ENCODE data around the gene TEX2. TPM values are rescaled to one million over a fixed set of nuclear protein-coding genes. Genes with fewer than 3 reads are reported as not detected.
A peak's percentile ranks its signal among the peaks of the same experiment; 100 is the strongest.

Gene TEX2
- total and polyA plus RNA-seq, 3 experiments from 2014 or later: 6.5 to 22.0 (median 21.9) TPM

DNA sequence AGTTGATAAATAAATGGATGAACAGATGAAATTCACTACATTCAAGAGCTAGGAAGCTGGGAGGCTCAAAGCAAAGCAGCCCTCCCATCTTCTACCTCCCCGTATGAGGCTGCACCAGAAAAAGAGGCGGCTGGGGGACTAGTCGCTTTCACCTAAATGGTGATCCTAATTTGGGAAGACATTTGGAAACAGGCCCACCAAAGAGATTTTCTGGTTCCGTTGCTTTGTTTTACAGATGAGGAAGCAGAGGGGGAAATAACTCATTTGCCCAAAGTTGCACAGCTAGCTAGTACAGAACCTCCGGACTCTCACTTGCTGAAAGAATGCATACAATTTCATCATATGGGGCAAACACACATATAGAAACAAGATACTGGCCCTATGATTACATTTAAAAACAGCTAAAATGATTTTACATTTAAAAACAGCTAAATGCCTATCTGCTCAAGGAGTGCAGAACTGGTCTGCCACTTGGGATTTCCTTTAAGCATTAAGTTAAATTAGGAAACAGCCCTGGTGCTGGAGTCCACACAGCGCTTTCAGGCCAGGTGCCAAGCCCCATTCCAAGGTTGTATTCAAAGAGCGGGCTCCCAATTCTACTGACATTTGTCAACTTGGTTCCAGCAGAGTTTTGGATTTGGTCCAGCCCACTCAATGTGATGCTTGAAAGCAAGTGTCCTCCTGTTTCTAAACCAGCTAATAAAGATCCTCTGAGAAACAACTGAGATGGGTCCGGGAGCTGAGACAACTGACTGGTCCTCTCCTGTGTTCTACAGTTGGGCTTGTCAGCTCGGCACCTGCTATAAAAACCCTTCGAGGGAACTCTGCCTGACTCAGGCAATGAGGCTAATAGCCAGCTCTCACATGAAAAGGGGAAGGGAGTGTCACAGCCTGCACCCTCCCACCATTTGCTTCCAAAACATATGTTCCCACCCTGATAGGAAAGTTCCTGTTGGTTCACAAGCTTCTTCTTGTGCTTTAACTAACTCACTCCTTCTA, 144.8 kb downstream of the TEX2 start:
- H3K36me3 ChIP-seq (ENCODE audit: insufficient read depth, low read length): no peaks in the 10 kb centered on the region
- Mint-ChIP-seq H3K27ac (peak overlapping the region in 6 of 8 donors; percentile 4 to 68 (median 48)), H3K9me3 (no peaks in the 10 kb centered on the region), H3K4me3 (peak overlapping the region in 2 of 7 donors; percentile 32 to 70), H3K4me1 (peaks cover 62 to 82% (median 79%) of the 10 kb centered on the region in 3 donors), H3K36me3 (peaks cover 0 to 34% (median 15%) of the 10 kb centered on the region in 3 donors), H3K27me3 (no peaks in the 10 kb centered on the region)
- H3K9me3 ChIP-seq (ENCODE audit: low read length): no peaks in the 10 kb centered on the region
- H3K27me3 ChIP-seq (ENCODE audit: insufficient read depth, low read length, poor library complexity, severe bottlenecking): no peaks in the 10 kb centered on the region
- no peak overlapping the region for H3K4me3 ChIP-seq (ENCODE audit: low read length)
- ChIA-PET CTCF (interaction anchor here (1.1 to 1.9 kb wide), 2 partner anchors 15 to 89 kb away, joined by 3 to 7 read pairs; no protein-coding TSS in a partner anchor), POLR2A (no interaction called here)
- H3K4me1 ChIP-seq (ENCODE audit: insufficient read depth, low read length): peaks cover 53% of the 10 kb centered on the region
- DNase-seq: no peak
- no peak overlapping the region for H3K27ac ChIP-seq (ENCODE audit: low read depth, low read length)

DNA sequence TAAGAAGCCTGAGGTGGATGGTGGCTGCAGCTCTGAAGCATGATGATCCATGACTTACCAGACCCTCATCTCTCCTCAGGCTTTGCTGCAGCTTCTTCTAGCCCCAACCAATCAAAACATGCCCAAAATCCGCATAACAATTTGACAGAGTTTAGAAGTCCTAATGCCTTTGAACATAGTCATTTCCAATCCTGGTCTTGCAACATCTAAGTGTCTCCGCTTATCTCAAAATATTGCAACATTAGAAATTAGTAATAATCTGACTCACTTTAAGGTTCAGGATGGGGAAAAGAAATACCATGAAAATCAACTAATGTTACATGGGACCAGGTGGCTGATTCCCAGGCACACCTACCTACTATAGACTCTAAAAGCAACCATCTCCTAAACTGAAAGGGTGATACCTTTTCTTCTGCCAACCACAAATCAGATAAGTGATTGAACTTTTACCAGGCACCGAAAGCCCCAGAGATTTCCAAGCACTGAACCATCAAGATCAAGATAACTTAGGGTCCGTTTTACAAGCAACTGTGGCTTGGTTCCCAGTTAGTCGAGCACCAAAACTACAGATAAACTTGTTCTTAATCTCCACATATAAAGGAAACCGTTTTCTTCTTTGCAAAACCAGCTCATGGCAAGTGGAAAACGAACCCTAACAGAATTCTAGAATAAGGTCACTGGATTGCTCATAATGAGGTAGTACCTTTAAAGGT, 147.1 kb downstream of the TEX2 start:
- DNase-seq: no peak
- Histone ChIP-seq H3K4me3 (ENCODE audit: low read length) (no peak overlapping the region), H3K9me3 (ENCODE audit: low read length) (no peaks in the 10 kb centered on the region), H3K4me1 (ENCODE audit: insufficient read depth, low read length) (peaks cover 54% of the 10 kb centered on the region), H3K27ac (ENCODE audit: low read depth, low read length) (no peak overlapping the region), H3K27me3 (ENCODE audit: insufficient read depth, low read length, poor library complexity, severe bottlenecking) (no peaks in the 10 kb centered on the region), H3K36me3 (ENCODE audit: insufficient read depth, low read length) (no peaks in the 10 kb centered on the region)
- CTCF ChIA-PET: interaction anchor here (1.3 to 1.7 kb wide), 2 partner anchors 18 to 87 kb away, joined by 5 to 6 read pairs; no protein-coding TSS in a partner anchor
- Mint-ChIP-seq H3K27me3 (no peaks in the 10 kb centered on the region), H3K36me3 (peaks cover 0 to 36% (median 12%) of the 10 kb centered on the region in 3 donors), H3K4me1 (peaks cover 58 to 85% (median 71%) of the 10 kb centered on the region in 3 donors), H3K27ac (peak overlapping the region in 7 of 8 donors; percentile 11 to 81 (median 51)), H3K4me3 (peak overlapping the region in 6 of 7 donors; percentile 2 to 58 (median 35)), H3K9me3 (no peaks in the 10 kb centered on the region)
- POLR2A ChIA-PET: interaction anchor here (0.6 kb wide), 1 partner anchor 122 kb away, joined by 6 read pairs; no protein-coding TSS in a partner anchor

DNA sequence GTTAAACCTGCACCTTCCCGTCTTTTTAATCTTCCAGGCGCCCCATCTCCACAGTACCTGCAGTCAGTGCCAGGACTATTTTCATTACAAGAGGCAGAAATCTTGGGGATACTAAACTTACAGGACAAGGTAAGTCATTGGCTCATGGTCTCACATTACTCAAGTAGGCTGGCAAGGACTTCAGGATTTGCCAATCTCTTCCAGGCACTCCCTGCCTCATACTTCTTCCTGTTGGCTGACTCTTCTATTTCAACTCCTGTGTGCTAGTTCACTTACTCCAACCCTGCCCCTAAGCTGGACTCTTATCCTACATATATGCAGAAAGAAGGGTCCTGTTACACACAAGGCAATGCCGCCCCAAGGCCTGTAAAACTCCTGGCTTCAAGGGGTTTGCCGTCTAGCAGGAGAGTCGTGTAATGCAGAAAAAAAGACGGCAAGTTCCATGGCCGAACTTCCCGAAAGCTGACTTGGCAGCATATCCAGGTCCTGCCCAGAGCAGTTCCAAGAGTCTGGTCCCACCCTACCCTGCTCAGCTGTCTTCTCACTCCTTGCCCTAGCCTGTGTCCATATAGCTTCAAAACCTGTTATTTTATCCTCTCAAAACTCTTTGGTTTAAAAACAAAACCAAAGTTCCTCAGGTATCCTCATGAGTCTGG, 147.9 kb downstream of the TEX2 start:
- Mint-ChIP-seq H3K9me3 (no peaks in the 10 kb centered on the region), H3K4me1 (peaks cover 56 to 85% (median 71%) of the 10 kb centered on the region in 3 donors), H3K36me3 (peaks cover 4 to 36% (median 14%) of the 10 kb centered on the region in 3 donors), H3K27me3 (no peaks in the 10 kb centered on the region), H3K27ac (peak overlapping the region in 6 of 8 donors; percentile 12 to 78 (median 64)), H3K4me3 (peak overlapping the region in 4 of 7 donors; percentile 3 to 65 (median 50))
- Histone ChIP-seq H3K36me3 (ENCODE audit: insufficient read depth, low read length) (no peaks in the 10 kb centered on the region), H3K27ac (ENCODE audit: low read depth, low read length) (no peak overlapping the region), H3K27me3 (ENCODE audit: insufficient read depth, low read length, poor library complexity, severe bottlenecking) (no peaks in the 10 kb centered on the region), H3K9me3 (ENCODE audit: low read length) (no peaks in the 10 kb centered on the region), H3K4me3 (ENCODE audit: low read length) (no peak overlapping the region), H3K4me1 (ENCODE audit: insufficient read depth, low read length) (peaks cover 46% of the 10 kb centered on the region)
- no peak for DNase-seq
- ChIA-PET POLR2A (interaction anchor here (0.6 kb wide), 1 partner anchor 121 kb away, joined by 6 read pairs; no protein-coding TSS in a partner anchor), CTCF (interaction anchor here (1.3 to 1.7 kb wide), 2 partner anchors 18 to 86 kb away, joined by 5 to 6 read pairs; no protein-coding TSS in a partner anchor)

DNA sequence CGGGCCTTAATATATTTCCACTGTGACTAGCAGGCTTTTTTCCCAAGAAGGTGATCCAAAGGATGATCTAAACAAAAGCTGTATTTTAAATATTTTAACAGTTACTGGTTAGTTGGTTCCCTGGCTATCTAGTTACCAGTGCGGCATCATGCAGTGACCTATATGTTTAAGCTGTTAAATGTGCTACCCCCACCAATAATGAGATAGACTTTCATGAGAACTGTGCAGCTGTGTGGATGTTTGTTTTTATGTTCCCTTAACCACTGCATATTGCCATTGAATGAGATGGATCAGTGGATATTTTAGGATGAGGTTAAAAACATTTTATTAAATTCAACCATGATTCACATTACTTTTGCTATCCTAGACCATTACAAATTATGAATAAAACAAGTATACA, 150.1 kb downstream of the TEX2 start:
- Mint-ChIP-seq H3K9me3 (no peaks in the 10 kb centered on the region), H3K27me3 (no peaks in the 10 kb centered on the region), H3K36me3 (peaks cover 4 to 33% (median 12%) of the 10 kb centered on the region in 3 donors), H3K4me3 (no peak overlapping the region), H3K27ac (peak overlapping the region in 4 of 8 donors; percentile 14 to 52 (median 24)), H3K4me1 (peaks cover 57 to 85% (median 79%) of the 10 kb centered on the region in 3 donors)
- peaks cover 44% of the 10 kb centered on the region for H3K4me1 ChIP-seq (ENCODE audit: insufficient read depth, low read length)
- H3K27ac ChIP-seq (ENCODE audit: low read depth, low read length): no peak overlapping the region
- H3K36me3 ChIP-seq (ENCODE audit: insufficient read depth, low read length): no peaks in the 10 kb centered on the region
- H3K4me3 ChIP-seq (ENCODE audit: low read length): no peak overlapping the region
- ChIA-PET CTCF (interaction anchor here (1.5 to 2.2 kb wide), 2 partner anchors 23 to 84 kb away, joined by 3 to 8 read pairs; no protein-coding TSS in a partner anchor), POLR2A (interaction anchor here (0.5 to 0.6 kb wide), 2 partner anchors 33 to 62 kb away, joined by 3 read pairs; no protein-coding TSS in a partner anchor)
- DNase-seq: no peak
- H3K27me3 ChIP-seq (ENCODE audit: insufficient read depth, low read length, poor library complexity, severe bottlenecking): no peaks in the 10 kb centered on the region
- H3K9me3 ChIP-seq (ENCODE audit: low read length): no peaks in the 10 kb centered on the region

DNA sequence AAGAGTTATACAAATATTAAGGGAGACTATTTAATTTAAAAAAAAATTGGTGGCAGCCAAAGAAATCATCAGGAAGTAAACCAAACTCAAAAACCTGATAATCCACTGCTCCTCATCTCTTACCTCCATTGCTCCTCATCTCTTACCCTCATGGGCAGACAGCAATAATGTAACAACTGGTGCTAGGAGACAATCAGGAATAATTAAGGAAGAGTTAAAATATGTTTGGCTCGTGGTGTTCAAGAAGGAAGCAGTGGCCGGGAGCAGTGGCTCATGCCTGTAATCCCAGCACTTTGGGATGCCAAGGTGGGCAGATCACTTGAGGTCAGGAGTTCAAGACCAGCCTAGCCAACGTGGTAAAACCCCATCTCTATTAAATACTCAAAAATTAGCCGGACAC, 151.2 kb downstream of the TEX2 start:
- Histone ChIP-seq H3K27ac (ENCODE audit: low read depth, low read length) (no peak overlapping the region), H3K4me3 (ENCODE audit: low read length) (no peak overlapping the region), H3K27me3 (ENCODE audit: insufficient read depth, low read length, poor library complexity, severe bottlenecking) (no peaks in the 10 kb centered on the region), H3K36me3 (ENCODE audit: insufficient read depth, low read length) (no peaks in the 10 kb centered on the region), H3K9me3 (ENCODE audit: low read length) (no peaks in the 10 kb centered on the region), H3K4me1 (ENCODE audit: insufficient read depth, low read length) (peaks cover 51% of the 10 kb centered on the region)
- ChIA-PET POLR2A (no interaction called here), CTCF (interaction anchor here (1.3 kb wide), 1 partner anchor 22 kb away, joined by 3 read pairs; no protein-coding TSS in a partner anchor)
- peaks cover 4 to 30% (median 8%) of the 10 kb centered on the region in 3 donors for H3K36me3 Mint-ChIP-seq
- H3K27me3 Mint-ChIP-seq: no peaks in the 10 kb centered on the region
- H3K9me3 Mint-ChIP-seq: no peaks in the 10 kb centered on the region
- no peak for DNase-seq
- peak overlapping the region in 4 of 8 donors; percentile 24 to 55 (median 34) for H3K27ac Mint-ChIP-seq
- no peak overlapping the region for H3K4me3 Mint-ChIP-seq
- peaks cover 60 to 89% (median 82%) of the 10 kb centered on the region in 3 donors for H3K4me1 Mint-ChIP-seq

DNA sequence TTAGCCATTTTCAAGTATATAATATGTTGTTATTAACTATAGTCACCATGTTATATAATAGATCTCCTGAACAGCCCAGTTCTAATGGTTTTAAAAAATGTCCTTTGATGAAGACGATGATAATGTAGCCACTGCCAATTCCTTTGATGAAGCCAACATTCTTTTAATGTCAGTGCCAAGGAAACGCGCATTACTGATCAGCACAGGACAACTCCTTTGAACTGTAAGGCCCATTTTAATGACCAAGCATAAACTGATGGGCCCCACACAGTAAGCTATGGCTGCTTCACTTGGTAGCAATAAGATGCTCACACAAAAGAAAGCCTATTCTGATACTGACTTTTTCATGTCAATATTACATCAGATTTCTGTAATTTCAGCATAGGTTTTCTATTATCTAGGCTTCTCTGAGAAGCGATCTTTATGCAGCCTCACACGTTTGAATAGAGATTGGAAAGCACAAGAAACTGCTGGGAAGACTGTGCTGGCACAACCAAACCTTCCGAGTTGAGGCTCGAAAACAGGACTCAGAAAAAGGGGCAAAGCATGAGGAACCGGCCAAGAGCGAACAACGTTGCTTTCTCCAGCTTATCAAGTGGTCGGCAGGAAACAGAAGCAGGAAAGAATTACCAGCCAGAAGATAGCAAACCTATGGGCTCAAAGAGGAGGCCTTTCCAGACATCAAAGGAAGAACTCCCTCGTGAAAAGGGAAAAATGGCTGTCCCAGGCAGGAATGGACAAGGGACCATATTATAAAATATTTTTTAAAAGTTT, 152.5 kb downstream of the TEX2 start:
- no peaks in the 10 kb centered on the region for H3K9me3 ChIP-seq (ENCODE audit: low read length)
- ChIA-PET POLR2A (no interaction called here), CTCF (interaction anchor here (1.4 kb wide), 1 partner anchor 23 kb away, joined by 3 read pairs; no protein-coding TSS in a partner anchor)
- peaks cover 51% of the 10 kb centered on the region for H3K4me1 ChIP-seq (ENCODE audit: insufficient read depth, low read length)
- Mint-ChIP-seq H3K27ac (peak overlapping the region in 5 of 8 donors; percentile 15 to 82 (median 59)), H3K4me3 (no peak overlapping the region), H3K36me3 (peaks cover 4 to 30% (median 4%) of the 10 kb centered on the region in 3 donors), H3K4me1 (peaks cover 62 to 90% (median 81%) of the 10 kb centered on the region in 3 donors), H3K9me3 (no peaks in the 10 kb centered on the region), H3K27me3 (no peaks in the 10 kb centered on the region)
- H3K36me3 ChIP-seq (ENCODE audit: insufficient read depth, low read length): no peaks in the 10 kb centered on the region
- no peak overlapping the region for H3K27ac ChIP-seq (ENCODE audit: low read depth, low read length)
- no peaks in the 10 kb centered on the region for H3K27me3 ChIP-seq (ENCODE audit: insufficient read depth, low read length, poor library complexity, severe bottlenecking)
- no peak overlapping the region for H3K4me3 ChIP-seq (ENCODE audit: low read length)
- DNase-seq: no peak

Measured in CD8-positive, alpha-beta memory T cell (primary cell).